Stimulated activated CD4-positive, alpha-beta T cell treated with anti-CD3 and anti-CD28 coated beads, Interleukin-1b, Interleukin-23, amount 100 ng/mL, for 24 hours (primary cell): ENCODE measurements around the gene HBG1.

ENCODE experiments used
- DNase-seq, 4 experiments: peaks; one replicate each; pipeline ENCODE4 v3.0.0-alpha.2; 2020; ENCODE audit warnings: low read depth in 4 of 4, low spot score in 1 of 4

HBG1 gene

GRCh38 chr11:5247472-5248192 is 2.0 kb downstream of the HBG1 start:
- DNase-seq, result no peak

GRCh38 chr11:5246772-5247471 is 2.7 kb downstream of the HBG1 start:
- no peak for DNase-seq

- DNase-seq, result no peak
These were observed 4.5 kb downstream of the HBG1 start for GRCh38 chr11:5245155-5245554.

GRCh38 chr11:5243816-5244180 is 5.9 kb downstream of the HBG1 start:
- no peak for DNase-seq

GRCh38 chr11:5242933-5243815 is 6.5 kb downstream of the HBG1 start:
- no peak for DNase-seq

GRCh38 chr11:5242208-5242607 is 7.4 kb downstream of the HBG1 start:
- no peak for DNase-seq

- DNase-seq, result no peak
These were observed 8.2 kb downstream of the HBG1 start for GRCh38 chr11:5241458-5241857.

- DNase-seq, result no peak
These were observed 9.2 kb downstream of the HBG1 start for GRCh38 chr11:5240458-5240857.

GRCh38 chr11:5240056-5240455 is 9.6 kb downstream of the HBG1 start:
- no peak for DNase-seq

- DNase-seq, result no peak
These were observed 10.6 kb downstream of the HBG1 start for GRCh38 chr11:5239046-5239445.

GRCh38 chr11:5238486-5238885 is 11.2 kb downstream of the HBG1 start:
- no peak for DNase-seq

- DNase-seq, result no peak
These were observed 12.2 kb downstream of the HBG1 start for GRCh38 chr11:5237420-5237819.

- no peak for DNase-seq
These were observed 14.1 kb downstream of the HBG1 start for GRCh38 chr11:5235364-5236095.

- no peak for DNase-seq
These were observed 15.2 kb downstream of the HBG1 start, which contains the start of gene HBD for GRCh38 chr11:5234381-5234834. TSS of gene HBD (minus strand) at chr11:5234483. CDS start at chr11:5234433, 50 bp downstream.

GRCh38 chr11:5233307-5233706 is 16.4 kb downstream of the HBG1 start:
- no peak for DNase-seq

GRCh38 chr11:5232821-5233220 is 16.8 kb downstream of the HBG1 start:
- no peak for DNase-seq

- DNase-seq, result no peak
These were observed 17.5 kb downstream of the HBG1 start for GRCh38 chr11:5232176-5232575.

- DNase-seq, result no peak
These were observed 18.5 kb downstream of the HBG1 start for GRCh38 chr11:5231111-5231510.

- no peak for DNase-seq
These were observed 19.4 kb downstream of the HBG1 start for GRCh38 chr11:5230266-5230665.

GRCh38 chr11:5229796-5230195 is 19.9 kb downstream of the HBG1 start:
- DNase-seq, result no peak

GRCh38 chr11:5229356-5229755 is 20.3 kb downstream of the HBG1 start:
- no peak for DNase-seq
